Heart left ventricle (tissue), 16 donors: Measurements from ENCODE around the gene PPFIBP1. TPM values are rescaled to one million over a fixed set of nuclear protein-coding genes. Genes with fewer than 3 reads are reported as not detected.
"Not testable (repeated sequence)": the region's sequence is repeated elsewhere in the genome, so short reads cannot be mapped to it uniquely, and the experiment has no call there.

Experiments
- ATAC-seq, 4 donors: fragments of 200-7000 bp; cut with Tn5 transposase; one replicate each; pipeline ENCODE4 v1.9.1; 2020 to 2022; ENCODE audit warnings: moderate library complexity in 4 of 4, mild to moderate bottlenecking in 3 of 4, moderate number of reproducible peaks in 1 of 4
- DNase-seq, 5 donors: peaks; one replicate each; pipeline ENCODE4 v3.0.0-alpha.2; 2020
- H3K27ac ChIP-seq, 12 donors: fragments of 200-600 bp; sonication (generic) in 4 of 12; one replicate each; pipeline versions ENCODE4 v1.5.0 to v1.8.0; 2016 to 2022; ENCODE audit warnings: mild to moderate bottlenecking in 2 of 12
- H3K27me3 ChIP-seq, 9 donors: fragments of 200-600 bp; sonication (generic) in 2 of 9; one replicate each; pipeline versions ENCODE4 v1.5.1 to v1.8.0; 2016 to 2022; ENCODE audit warnings: mild to moderate bottlenecking in 3 of 9
- H3K36me3 ChIP-seq, 9 donors: fragments of 200-600 bp; sonication (generic) in 2 of 9; one replicate each; pipeline versions ENCODE4 v1.5.0 to v1.8.0; 2018 to 2022; ENCODE audit warnings: mild to moderate bottlenecking in 2 of 9
- H3K4me1 ChIP-seq, 12 donors: fragments of 200-600 bp; sonication (generic) in 4 of 12; one replicate each; pipeline versions ENCODE4 v1.5.0 to v1.8.0; 2016 to 2022; ENCODE audit warnings: mild to moderate bottlenecking in 3 of 12
- H3K4me3 ChIP-seq, 12 donors: fragments of 200-600 bp; sonication (generic) in 4 of 12; one replicate each; pipeline versions ENCODE4 v1.5.0 to v1.8.0; 2017 to 2022; ENCODE audit warnings: mild to moderate bottlenecking in 9 of 12, moderate library complexity in 4 of 12
- H3K9me3 ChIP-seq, 12 donors: fragments of 200-600 bp; sonication (generic) in 4 of 12; one replicate each; pipeline versions ENCODE4 v1.5.0 to v1.8.0; 2016 to 2022; ENCODE audit warnings: mild to moderate bottlenecking in 1 of 12
- POLR2A ChIP-seq, 2 donors: fragments of 450-650 bp; IDR thresholded peaks; one replicate each; pipeline ENCODE4 v1.6.1; 2017; ENCODE audit warnings: antibody characterized with exemption in 2 of 2, mild to moderate bottlenecking in 2 of 2, moderate library complexity in 2 of 2
- WGBS, 4 donors: extraction: QIAGEN DNeasy Blood & Tissue Kit in 2 of 4; methylation state at CpG; one replicate each; pipeline versions ENCODE4 v1.1.5 to v1.1.7; 2013 to 2018; 5-methylcytosine and 5-hydroxymethylcytosine counted together
- intact Hi-C, 10 donors: fragments of 100-400 bp; cut with DNase I; formaldehyde crosslinking; loops; one replicate each; pipeline versions ENCODE4 v1.11.1 to v1.14.2; 2022
- polyA plus RNA-seq, 2 donors: library from polyadenylated mRNA; stranded (reverse); fragments of 200-250 nt; gene quantifications; one replicate each; pipeline ENCODE4 v1.2.3, GENCODE V29; 2013
- total RNA-seq, 9 donors: library from RNA; depleted of rRNA in 2 of 9; stranded (reverse); fragments of >200 nt in 2 of 9; fragmentation: NEBNext Ultra II Directional in 3 of 9; extraction: Animal tissue kit (Norgen Biotek cat#: 25700) in 3 of 9; gene quantifications; one replicate each; pipeline versions ENCODE4 v1.1.0 to v1.2.4, GENCODE V29; 2016 to 2023
- TF ChIP-seq, protein P1 (sequence below), 12 donors: fragments of 200-600 bp; sonication (generic) in 4 of 12; IDR thresholded peaks; one replicate each; pipeline versions ENCODE4 v1.5.0 to v1.8.0; 2018 to 2022; ENCODE audit warnings: antibody characterized with exemption in 12 of 12, mild to moderate bottlenecking in 5 of 12
- donor health status: ischemic (EF 13 %, LVEDD 7.1; RV severe dilation, severe dysfunction).
- donor health status: healthy with polysubstance abuse.
- donor health status: DM: no; HTN: yes; CAD: no.
- donor health status: DM: no; HTN: no; CAD: no.
- donor health status: ischemic (EF 25% LVEDD 6.9; RV normal size, moderate dysfunction).
- donor health status: ischemic (EF 25% LVEDD 5.7; RV mildly dilated, moderate dysfunction).
- donor health status: healthy.
- donor health status: DM: yes; HTN: yes; CAD: no.
- donor health status: ischemic (EF 35%, LVEDD 5.7; RV mildly dilated, moderate dysfunction).
- donor health status: nonischemic (EF 11% LVEDD 7.7; RV severe dilation, severe dysfunction).
- donor health status: DM: yes; HTN: yes; CAD: no.
- donor health status: PGD.
- donor health status: ischemic (EF 29% LVEDD 5.4; RV normal size, mild dysfunction).
- donor health status: nonischemic (EF 23%, LVEDD 6.1; RV moderate dilation, normal function).

The PPFIBP1 gene
- total and polyA plus RNA-seq, 11 donors = 48.7 to 413 (median 265) TPM

- Histone ChIP-seq H3K27ac (peak overlapping the region in 10 of 12 donors; percentile 1 to 53 (median 17)), H3K36me3 (no peaks in the 10 kb centered on the region), H3K4me1 (peaks cover 18 to 86% (median 78%) of the 10 kb centered on the region in 12 donors), H3K9me3 (no peaks in the 10 kb centered on the region), H3K27me3 (no peaks in the 10 kb centered on the region), H3K4me3 (no peak overlapping the region)
- ATAC-seq (peak in 2 of 4 donors; percentile 46 to 55), DNase-seq (no peak)
- 28 to 44% (median 34%) methylated on average over 5 of the region's 5 CpGs for WGBS, 4 donors
- TF ChIP-seq POLR2A (IDR thresholded peaks at IDR 0.05) = no peak
- TF ChIP-seq, protein P1, sequence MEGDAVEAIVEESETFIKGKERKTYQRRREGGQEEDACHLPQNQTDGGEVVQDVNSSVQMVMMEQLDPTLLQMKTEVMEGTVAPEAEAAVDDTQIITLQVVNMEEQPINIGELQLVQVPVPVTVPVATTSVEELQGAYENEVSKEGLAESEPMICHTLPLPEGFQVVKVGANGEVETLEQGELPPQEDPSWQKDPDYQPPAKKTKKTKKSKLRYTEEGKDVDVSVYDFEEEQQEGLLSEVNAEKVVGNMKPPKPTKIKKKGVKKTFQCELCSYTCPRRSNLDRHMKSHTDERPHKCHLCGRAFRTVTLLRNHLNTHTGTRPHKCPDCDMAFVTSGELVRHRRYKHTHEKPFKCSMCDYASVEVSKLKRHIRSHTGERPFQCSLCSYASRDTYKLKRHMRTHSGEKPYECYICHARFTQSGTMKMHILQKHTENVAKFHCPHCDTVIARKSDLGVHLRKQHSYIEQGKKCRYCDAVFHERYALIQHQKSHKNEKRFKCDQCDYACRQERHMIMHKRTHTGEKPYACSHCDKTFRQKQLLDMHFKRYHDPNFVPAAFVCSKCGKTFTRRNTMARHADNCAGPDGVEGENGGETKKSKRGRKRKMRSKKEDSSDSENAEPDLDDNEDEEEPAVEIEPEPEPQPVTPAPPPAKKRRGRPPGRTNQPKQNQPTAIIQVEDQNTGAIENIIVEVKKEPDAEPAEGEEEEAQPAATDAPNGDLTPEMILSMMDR (IDR thresholded peaks at IDR 0.05) = no peak
- intact Hi-C loops = loop anchor here in 1 of 10 donors (5.0 kb wide), 1 partner anchor 95 kb away; no protein-coding TSS in a partner anchor
Observed at GRCh38 chr12:27542628-27543027, 18.6 kb downstream of the PPFIBP1 start.

DNA sequence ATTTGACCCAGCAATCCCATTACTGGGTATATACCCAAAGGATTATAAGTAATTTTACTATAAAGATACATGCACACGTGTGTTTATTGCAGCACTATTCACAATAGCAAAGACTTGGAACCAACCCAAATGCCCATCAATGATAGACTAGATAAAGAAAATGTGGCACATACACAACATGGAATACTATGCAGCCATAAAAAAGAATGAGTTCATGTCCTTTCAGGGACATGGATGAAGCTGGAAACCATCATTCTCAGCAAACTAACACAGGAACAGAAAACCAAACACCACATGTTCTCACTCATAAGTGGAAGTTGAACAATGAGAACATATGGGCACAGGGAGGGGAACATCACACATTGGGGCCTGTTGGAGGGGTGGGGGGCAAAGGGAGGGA is 20.9 kb downstream of the PPFIBP1 start:
- not testable (repeated sequence) for H3K27ac ChIP-seq, H3K4me3 ChIP-seq, H3K27me3 ChIP-seq, DNase-seq, H3K9me3 ChIP-seq, H3K36me3 ChIP-seq, ATAC-seq
- intact Hi-C loops = loop anchor here in 1 of 10 donors (5.0 kb wide), 1 partner anchor 92 kb away; no protein-coding TSS in a partner anchor
- WGBS, 4 donors = 91 to 95% (median 93%) methylated on average over 1 of the region's 1 CpG
- peaks cover 8 to 86% (median 77%) of the 10 kb centered on the region in 12 donors for H3K4me1 ChIP-seq

- ATAC-seq (no peak), DNase-seq (no peak)
- intact Hi-C loops = no loop called here
- TF ChIP-seq, protein P1 (IDR thresholded peaks at IDR 0.05) = no peak
- TF ChIP-seq POLR2A (IDR thresholded peaks at IDR 0.05) = no peak
- Histone ChIP-seq H3K9me3 (no peaks in the 10 kb centered on the region), H3K27ac (peak overlapping the region in 5 of 12 donors; percentile 13 to 29 (median 19)), H3K36me3 (no peaks in the 10 kb centered on the region), H3K27me3 (no peaks in the 10 kb centered on the region), H3K4me1 (peaks cover 7 to 86% (median 77%) of the 10 kb centered on the region in 12 donors), H3K4me3 (no peak overlapping the region)
- 53 to 64% (median 58%) methylated on average over 9 of the region's 9 CpGs for WGBS, 4 donors
Observed at GRCh38 chr12:27545665-27546064, 21.7 kb downstream of the PPFIBP1 start.

DNA sequence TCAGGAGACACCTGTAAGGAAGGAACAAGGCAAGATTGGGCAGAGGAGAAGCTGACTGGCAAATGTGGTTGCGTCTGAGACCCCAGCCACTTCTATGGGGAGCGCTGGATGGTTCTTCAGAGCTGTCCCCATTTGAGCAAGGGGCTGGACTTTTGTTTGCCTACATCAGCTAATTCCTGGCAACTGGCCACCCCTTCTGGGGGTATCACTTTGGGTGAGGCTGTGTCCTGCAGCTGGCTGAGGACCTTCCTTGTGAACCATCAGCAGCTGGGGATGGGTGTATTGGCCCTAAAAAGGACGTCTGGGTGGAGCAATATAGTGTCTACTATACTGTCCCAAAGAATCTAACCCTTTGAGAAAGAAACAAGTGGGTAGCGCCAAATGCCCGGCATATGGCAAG is 23.6 kb downstream of the PPFIBP1 start:
- intact Hi-C loops = no loop called here
- H3K36me3 ChIP-seq = no peaks in the 10 kb centered on the region
- no peak overlapping the region for H3K4me3 ChIP-seq
- DNase-seq = no peak
- no peaks in the 10 kb centered on the region for H3K9me3 ChIP-seq
- H3K4me1 ChIP-seq = peaks cover 10 to 86% (median 75%) of the 10 kb centered on the region in 12 donors
- ATAC-seq = no peak
- TF ChIP-seq, protein P1 (IDR thresholded peaks at IDR 0.05) = no peak
- TF ChIP-seq POLR2A (IDR thresholded peaks at IDR 0.05) = no peak
- no peaks in the 10 kb centered on the region for H3K27me3 ChIP-seq
- peak overlapping the region in 10 of 12 donors; percentile 6 to 91 (median 84) for H3K27ac ChIP-seq
- 90 to 94% (median 93%) methylated on average over 5 of the region's 5 CpGs for WGBS, 4 donors
